ENCODE measurements around the gene CSK. TPM values are rescaled to one million over a fixed set of nuclear protein-coding genes. Genes with fewer than 3 reads are reported as not detected.
A peak's percentile ranks its signal among the peaks of the same experiment; 100 is the strongest.

The CSK gene
- total RNA-seq, 3 donors from 2014 or later (not counting 1 experiment from before 2014, with no cell fraction given): 282 to 334 (median 287) TPM

- ATAC-seq: no peak
- peaks cover 6 to 11% of the 10 kb centered on the region in 2 donors for H3K4me1 Mint-ChIP-seq
- peak overlapping the region in 1 of 2 donors; percentile 35 for H3K27ac Mint-ChIP-seq
- no peak overlapping the region for H3K27ac ChIP-seq (ENCODE audit: low read length)
- WGBS (ENCODE audit: insufficient coverage): 50% methylated on average over 13 of the region's 15 CpGs
- H3K4me1 ChIP-seq (ENCODE audit: control insufficient read depth, insufficient read depth, low read length): peaks cover 19% of the 10 kb centered on the region
- H3K27me3 Mint-ChIP-seq (ENCODE audit: low read depth in 2 of 2): peaks cover 7 to 11% of the 10 kb centered on the region in 2 donors
- H3K9me3 Mint-ChIP-seq: no peaks in the 10 kb centered on the region
- no peaks in the 10 kb centered on the region for H3K27me3 ChIP-seq (ENCODE audit: control insufficient read depth, insufficient read depth, low read length)
- no peak overlapping the region for H3K4me3 Mint-ChIP-seq
- H3K4me3 ChIP-seq (ENCODE audit: low read length): no peak overlapping the region
- TF ChIP-seq CTCF (IDR thresholded peaks at IDR 0.05): no peak
- DNase-seq: no peak
- H3K9me3 ChIP-seq (ENCODE audit: control insufficient read depth, insufficient read depth, low read length): no peaks in the 10 kb centered on the region
- intact Hi-C loops (cut with micrococcal nuclease): loop anchor here (2.0 kb wide), 1 partner anchor 393 kb away; no protein-coding TSS in a partner anchor
- H3K36me3 ChIP-seq (ENCODE audit: control insufficient read depth, insufficient read depth, low read length): no peaks in the 10 kb centered on the region
- no peaks in the 10 kb centered on the region for H3K36me3 Mint-ChIP-seq
Observed at GRCh38 chr15:74768099-74768770, 13.6 kb upstream of the CSK start.

DNA sequence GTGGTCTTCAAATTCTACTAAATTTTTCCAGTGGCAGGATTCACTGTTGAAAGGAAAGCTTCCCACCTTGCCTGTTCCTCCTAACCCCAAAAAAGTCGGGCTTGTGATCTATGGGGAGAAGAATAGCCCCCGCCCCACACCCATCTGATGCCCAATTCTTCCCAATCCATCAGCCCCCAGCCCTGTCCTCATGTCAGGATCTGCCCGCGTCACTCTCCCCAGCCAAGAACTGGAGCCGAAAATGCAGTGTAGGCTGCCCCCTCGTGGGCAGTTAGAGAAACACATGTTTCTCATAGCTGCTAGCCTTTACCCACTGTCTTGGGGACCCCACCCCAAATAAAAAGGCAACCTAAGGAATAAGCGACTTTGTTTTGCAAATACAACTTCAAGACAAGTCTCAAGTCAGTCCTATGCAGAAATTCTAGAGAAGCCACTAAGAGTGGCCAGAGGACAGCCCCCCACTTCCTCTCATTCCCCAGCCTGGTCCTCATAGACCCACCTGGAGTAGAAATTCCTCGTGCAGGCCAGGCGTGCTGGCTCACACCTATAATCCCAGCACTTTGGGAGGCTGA lies 13.0 kb upstream of the CSK start:
- WGBS (ENCODE audit: insufficient coverage): 6% methylated on average over 9 of the region's 9 CpGs
- Histone ChIP-seq H3K4me3 (ENCODE audit: low read length) (no peak overlapping the region), H3K4me1 (ENCODE audit: control insufficient read depth, insufficient read depth, low read length) (peaks cover 26% of the 10 kb centered on the region), H3K9me3 (ENCODE audit: control insufficient read depth, insufficient read depth, low read length) (no peaks in the 10 kb centered on the region), H3K27me3 (ENCODE audit: control insufficient read depth, insufficient read depth, low read length) (no peaks in the 10 kb centered on the region), H3K36me3 (ENCODE audit: control insufficient read depth, insufficient read depth, low read length) (no peaks in the 10 kb centered on the region), H3K27ac (ENCODE audit: low read length) (no peak overlapping the region)
- ATAC-seq (peak; percentile 60 to 68 (median 65)), DNase-seq (peak; percentile 53 to 80)
- Mint-ChIP-seq H3K9me3 (no peaks in the 10 kb centered on the region), H3K4me3 (no peak overlapping the region), H3K36me3 (no peaks in the 10 kb centered on the region), H3K27ac (peak overlapping the region in 1 of 2 donors; percentile 35), H3K4me1 (peaks cover 6 to 11% of the 10 kb centered on the region in 2 donors), H3K27me3 (ENCODE audit: low read depth in 2 of 2) (peaks cover 7 to 11% of the 10 kb centered on the region in 2 donors)
- TF ChIP-seq CTCF (IDR thresholded peaks at IDR 0.05): peak; percentile 82
- intact Hi-C loops (cut with micrococcal nuclease): loop anchor here (1.0 to 2.0 kb wide), 2 partner anchors 134 to 394 kb away; no protein-coding TSS in a partner anchor

DNA sequence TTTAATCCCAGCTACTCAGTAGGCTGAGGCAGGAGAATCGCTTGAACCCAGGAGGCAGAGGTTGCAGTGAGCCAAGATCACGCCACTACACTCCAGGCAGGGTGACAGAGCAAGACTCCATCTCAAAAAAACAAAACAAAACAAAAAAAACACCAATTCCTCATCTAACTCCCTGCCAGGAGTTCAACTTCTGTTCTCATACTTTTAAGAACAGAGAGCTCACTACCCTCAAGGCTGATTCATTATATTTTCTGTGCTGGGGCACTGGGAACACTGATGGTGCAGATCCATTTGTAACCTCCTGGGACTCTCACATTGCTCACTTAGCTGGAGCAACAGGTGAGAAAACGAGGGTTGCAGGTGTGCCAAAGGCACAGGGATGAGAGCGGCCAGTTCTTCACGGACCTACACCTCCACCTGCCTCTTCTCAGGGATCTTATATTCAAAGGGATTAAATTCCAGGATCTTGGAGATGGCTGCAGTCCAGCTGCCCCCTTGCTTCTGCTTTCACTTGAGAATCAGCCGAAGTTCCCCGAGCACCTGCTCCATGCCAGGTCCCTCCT lies 12.3 kb upstream of the CSK start:
- Mint-ChIP-seq H3K4me1 (peaks cover 6 to 11% of the 10 kb centered on the region in 2 donors), H3K27me3 (ENCODE audit: low read depth in 2 of 2) (peaks cover 7 to 11% of the 10 kb centered on the region in 2 donors), H3K9me3 (no peaks in the 10 kb centered on the region), H3K27ac (no peak overlapping the region), H3K36me3 (no peaks in the 10 kb centered on the region), H3K4me3 (no peak overlapping the region)
- intact Hi-C loops (cut with micrococcal nuclease): loop anchor here (1.0 to 2.0 kb wide), 2 partner anchors 134 to 395 kb away; no protein-coding TSS in a partner anchor
- Histone ChIP-seq H3K27me3 (ENCODE audit: control insufficient read depth, insufficient read depth, low read length) (no peaks in the 10 kb centered on the region), H3K4me1 (ENCODE audit: control insufficient read depth, insufficient read depth, low read length) (peaks cover 28% of the 10 kb centered on the region), H3K9me3 (ENCODE audit: control insufficient read depth, insufficient read depth, low read length) (no peaks in the 10 kb centered on the region), H3K4me3 (ENCODE audit: low read length) (no peak overlapping the region), H3K27ac (ENCODE audit: low read length) (no peak overlapping the region), H3K36me3 (ENCODE audit: control insufficient read depth, insufficient read depth, low read length) (no peaks in the 10 kb centered on the region)
- TF ChIP-seq CTCF (IDR thresholded peaks at IDR 0.05): no peak
- 69% methylated on average over 7 of the region's 7 CpGs for WGBS (ENCODE audit: insufficient coverage)
- ATAC-seq (no peak), DNase-seq (no peak)

All from natural killer cell (primary cell).